DND-41 (cell line): ENCODE data around the gene SHANK3.

ENCODE experiments used
- EZH2 ChIP-seq: IDR thresholded peaks from 3 replicates; pipeline ENCODE4 v1.6.1; 2012; ENCODE audit warnings: borderline replicate concordance, low read depth, mild to moderate bottlenecking, moderate library complexity, low read length, inconsistent platforms; ENCODE audit not compliant: severe bottlenecking
- TF ChIP-seq, protein P1 (sequence below): IDR thresholded peaks from 2 replicates; pipeline ENCODE4 v1.5.1; 2012; ENCODE audit warnings: borderline replicate concordance, low read length, moderate library complexity, mild to moderate bottlenecking; ENCODE audit not compliant: poor library complexity, severe bottlenecking; ENCODE audit errors: extremely low read depth

DNA sequence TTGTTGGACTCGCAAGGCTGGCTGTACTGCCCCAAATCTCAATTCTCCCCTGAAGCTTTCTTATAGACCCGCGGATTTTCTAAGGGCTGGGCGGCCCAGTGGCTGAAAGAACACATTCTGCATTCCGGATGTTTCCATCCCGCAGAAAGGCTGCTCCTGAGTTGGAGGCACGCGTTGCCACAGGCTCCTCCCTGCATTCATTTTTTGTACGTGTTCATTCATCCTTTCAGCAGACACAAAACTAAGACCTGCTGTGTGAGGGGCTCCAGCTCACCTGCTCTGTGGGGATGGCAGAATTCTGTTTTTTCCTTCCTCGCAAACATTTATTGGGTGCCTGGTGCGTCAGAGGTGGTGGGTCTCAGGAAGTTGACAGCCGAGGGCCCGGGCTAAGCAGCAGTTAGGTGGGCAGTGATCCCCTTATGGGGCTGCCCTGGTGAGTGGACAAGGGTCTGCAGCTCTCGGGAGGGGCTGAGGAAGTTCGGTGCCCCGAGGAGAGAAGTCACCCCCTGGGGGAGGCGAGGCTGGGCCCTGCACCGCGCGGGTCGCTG, 23.7 kb downstream of the SHANK3 start:
- TF ChIP-seq, protein P1, sequence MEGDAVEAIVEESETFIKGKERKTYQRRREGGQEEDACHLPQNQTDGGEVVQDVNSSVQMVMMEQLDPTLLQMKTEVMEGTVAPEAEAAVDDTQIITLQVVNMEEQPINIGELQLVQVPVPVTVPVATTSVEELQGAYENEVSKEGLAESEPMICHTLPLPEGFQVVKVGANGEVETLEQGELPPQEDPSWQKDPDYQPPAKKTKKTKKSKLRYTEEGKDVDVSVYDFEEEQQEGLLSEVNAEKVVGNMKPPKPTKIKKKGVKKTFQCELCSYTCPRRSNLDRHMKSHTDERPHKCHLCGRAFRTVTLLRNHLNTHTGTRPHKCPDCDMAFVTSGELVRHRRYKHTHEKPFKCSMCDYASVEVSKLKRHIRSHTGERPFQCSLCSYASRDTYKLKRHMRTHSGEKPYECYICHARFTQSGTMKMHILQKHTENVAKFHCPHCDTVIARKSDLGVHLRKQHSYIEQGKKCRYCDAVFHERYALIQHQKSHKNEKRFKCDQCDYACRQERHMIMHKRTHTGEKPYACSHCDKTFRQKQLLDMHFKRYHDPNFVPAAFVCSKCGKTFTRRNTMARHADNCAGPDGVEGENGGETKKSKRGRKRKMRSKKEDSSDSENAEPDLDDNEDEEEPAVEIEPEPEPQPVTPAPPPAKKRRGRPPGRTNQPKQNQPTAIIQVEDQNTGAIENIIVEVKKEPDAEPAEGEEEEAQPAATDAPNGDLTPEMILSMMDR: no peak
- TF ChIP-seq EZH2: no peak
